B cell (primary cell): ENCODE measurements around the gene PHETA2.

Experiments
- EZH2 ChIP-seq: IDR thresholded peaks from 2 replicates; pipeline ENCODE4 v1.6.1; 2012; ENCODE audit warnings: borderline replicate concordance, low read depth, mild to moderate bottlenecking, moderate library complexity, low read length; ENCODE audit not compliant: insufficient read depth, poor library complexity, severe bottlenecking
- TF ChIP-seq, protein P1 (sequence below): fragments of 200-600 bp; IDR thresholded peaks from one replicate; pipeline ENCODE4 v1.8.0; 2022; ENCODE audit warnings: antibody characterized with exemption, mild to moderate bottlenecking

GRCh38 chr22:42111798-42112197 lies 37.8 kb downstream of the PHETA2 start:
- TF ChIP-seq, protein P1, sequence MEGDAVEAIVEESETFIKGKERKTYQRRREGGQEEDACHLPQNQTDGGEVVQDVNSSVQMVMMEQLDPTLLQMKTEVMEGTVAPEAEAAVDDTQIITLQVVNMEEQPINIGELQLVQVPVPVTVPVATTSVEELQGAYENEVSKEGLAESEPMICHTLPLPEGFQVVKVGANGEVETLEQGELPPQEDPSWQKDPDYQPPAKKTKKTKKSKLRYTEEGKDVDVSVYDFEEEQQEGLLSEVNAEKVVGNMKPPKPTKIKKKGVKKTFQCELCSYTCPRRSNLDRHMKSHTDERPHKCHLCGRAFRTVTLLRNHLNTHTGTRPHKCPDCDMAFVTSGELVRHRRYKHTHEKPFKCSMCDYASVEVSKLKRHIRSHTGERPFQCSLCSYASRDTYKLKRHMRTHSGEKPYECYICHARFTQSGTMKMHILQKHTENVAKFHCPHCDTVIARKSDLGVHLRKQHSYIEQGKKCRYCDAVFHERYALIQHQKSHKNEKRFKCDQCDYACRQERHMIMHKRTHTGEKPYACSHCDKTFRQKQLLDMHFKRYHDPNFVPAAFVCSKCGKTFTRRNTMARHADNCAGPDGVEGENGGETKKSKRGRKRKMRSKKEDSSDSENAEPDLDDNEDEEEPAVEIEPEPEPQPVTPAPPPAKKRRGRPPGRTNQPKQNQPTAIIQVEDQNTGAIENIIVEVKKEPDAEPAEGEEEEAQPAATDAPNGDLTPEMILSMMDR, result no peak
- TF ChIP-seq EZH2, result no peak
